Ovary (tissue), 9 donors: ENCODE data around the gene LUM. TPM values are rescaled to one million over a fixed set of nuclear protein-coding genes. Genes with fewer than 3 reads are reported as not detected.

Source experiments
- DNase-seq, 5 donors: peaks; one replicate each; pipeline ENCODE4 v3.0.0-alpha.2; 2019 to 2020
- H3K27ac ChIP-seq, 2 donors: fragments of 200-600 bp; one replicate each; pipeline versions ENCODE4 v1.5.1 to v1.8.0; 2019 to 2022
- H3K27me3 ChIP-seq: fragments of 200-600 bp; one replicate; pipeline ENCODE4 v1.8.0; 2022
- H3K36me3 ChIP-seq: fragments of 200-600 bp; sonication (generic); one replicate; pipeline ENCODE4 v1.5.1; 2019
- H3K4me1 ChIP-seq: one replicate; pipeline ENCODE4 v1.8.1; 2013; ENCODE audit warnings: mild to moderate bottlenecking, moderate library complexity; ENCODE audit not compliant: insufficient read depth
- H3K4me3 ChIP-seq: fragments of 200-600 bp; sonication (generic); one replicate; pipeline ENCODE4 v1.5.1; 2017
- H3K9me3 ChIP-seq, 2 donors: fragments of 200-600 bp in 1 of 2; sonication (generic) in 1 of 2; one replicate each; pipeline versions ENCODE4 v1.5.1 to v1.8.1; 2013 to 2019; ENCODE audit warnings: mild to moderate bottlenecking in 1 of 2, moderate library complexity in 1 of 2
- EP300 ChIP-seq: sonication (generic); formaldehyde crosslinking; IDR thresholded peaks from one replicate; pipeline ENCODE4 v1.6.1; 2017; ENCODE audit warnings: antibody characterized with exemption
- POLR2A ChIP-seq: fragments of 450-650 bp; IDR thresholded peaks from one replicate; pipeline ENCODE4 v1.6.1; 2017; ENCODE audit warnings: antibody characterized with exemption, mild to moderate bottlenecking, moderate library complexity
- WGBS, 3 donors: extraction: QIAGEN DNeasy Blood & Tissue Kit in 1 of 3; methylation state at CpG; one replicate each; pipeline versions ENCODE4 v1.1.5 to v1.1.7; 2013 to 2017; 5-methylcytosine and 5-hydroxymethylcytosine counted together
- intact Hi-C, 4 donors: fragments of 100-400 bp; cut with DNase I; formaldehyde crosslinking; loops; one replicate each; pipeline versions ENCODE4 v1.11.0 to v1.15.1; 2022 to 2023
- polyA plus RNA-seq, 2 donors: library from polyadenylated mRNA; stranded (reverse); fragments of 200-250 nt in 1 of 2; fragments of 350-450 nt in 1 of 2; fragmentation: Illumina TruSeq in 1 of 2; extraction: RNeasy Lipid Tissue Mini Kit (QIAGEN cat#74804) in 1 of 2; gene quantifications; one replicate each; pipeline ENCODE4 v1.2.3, GENCODE V29; 2013 to 2014
- total RNA-seq, 7 donors: library from RNA; depleted of rRNA in 2 of 7; stranded (reverse); fragments of >200 nt in 2 of 7; fragmentation: NEBNext Ultra II Directional in 3 of 7; extraction: Animal tissue kit (Norgen Biotek cat#: 25700) in 3 of 7; gene quantifications; one replicate each; pipeline versions ENCODE4 v1.1.0 to v1.2.4, GENCODE V29; 2016 to 2023
- TF ChIP-seq, protein P1 (sequence below), 3 donors: fragments of 450-650 bp in 2 of 3; fragments of 200-600 bp in 1 of 3; IDR thresholded peaks; one replicate each; pipeline versions ENCODE4 v1.5.1 to v1.8.0; 2016 to 2022; ENCODE audit warnings: antibody characterized with exemption in 3 of 3, mild to moderate bottlenecking in 1 of 3
- donor health status: DM: no; HTN: no; CAD: no; lungs with moderate emphysema.
- donor health status: DM: no; HTN: no; CAD: no.
- donor health status: Bipolar disorder and iron deficiency.
- donor health status: DM: yes; HTN: yes; CAD: no.
- donor health status: DM: no; HTN: no; CAD: no.
- donor health status: DM: yes; HTN: yes; CAD: no.

The LUM gene
- total and polyA plus RNA-seq, 9 donors = 122 to 663 (median 343) TPM

DNA sequence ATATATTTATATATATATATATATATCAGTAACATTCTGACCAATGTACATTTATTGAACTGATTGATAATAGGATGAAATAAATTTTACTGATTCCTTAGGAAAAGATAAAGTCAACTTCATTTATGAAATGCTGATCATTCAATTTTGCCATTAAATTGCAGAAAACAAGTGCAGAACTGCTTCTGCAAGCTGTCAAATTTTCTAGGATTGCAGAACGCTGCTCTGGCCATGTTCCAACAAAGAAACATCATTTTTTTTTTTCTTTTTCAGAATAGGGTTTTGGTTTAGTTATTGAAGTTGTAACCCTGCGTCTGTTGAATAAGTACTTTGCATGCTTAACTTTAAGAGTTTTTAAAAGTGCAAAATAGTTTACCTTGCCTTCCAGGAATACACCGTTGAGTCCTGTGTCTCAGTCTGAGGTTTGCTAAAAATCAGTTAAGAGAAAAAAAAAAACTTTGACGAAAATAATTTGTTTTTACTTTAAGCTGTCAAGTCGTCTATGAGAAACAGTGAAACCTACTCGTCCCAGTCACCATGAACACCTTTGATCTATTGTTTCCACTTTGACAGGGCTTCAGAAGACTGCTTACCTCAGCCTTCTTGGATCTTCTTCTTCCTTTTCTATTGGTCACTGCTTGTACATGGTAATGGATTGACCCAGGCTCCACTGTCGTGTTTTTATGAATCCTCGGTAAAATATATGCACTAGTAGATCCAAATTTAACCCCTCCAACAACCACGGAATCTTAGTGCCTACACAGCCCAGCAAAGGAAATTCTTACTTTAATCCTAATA, 53.7 kb downstream of the LUM start, which contains the start of gene KERA:
KERA (minus strand) TSS at position 657 of the 798 bp plus-strand sequence. CDS start 1,743 bp downstream, outside the sequence.
- peaks cover 5% of the 10 kb centered on the region for H3K4me1 ChIP-seq
- TF ChIP-seq EP300 (no peak), POLR2A (no peak)
- TF ChIP-seq, protein P1, sequence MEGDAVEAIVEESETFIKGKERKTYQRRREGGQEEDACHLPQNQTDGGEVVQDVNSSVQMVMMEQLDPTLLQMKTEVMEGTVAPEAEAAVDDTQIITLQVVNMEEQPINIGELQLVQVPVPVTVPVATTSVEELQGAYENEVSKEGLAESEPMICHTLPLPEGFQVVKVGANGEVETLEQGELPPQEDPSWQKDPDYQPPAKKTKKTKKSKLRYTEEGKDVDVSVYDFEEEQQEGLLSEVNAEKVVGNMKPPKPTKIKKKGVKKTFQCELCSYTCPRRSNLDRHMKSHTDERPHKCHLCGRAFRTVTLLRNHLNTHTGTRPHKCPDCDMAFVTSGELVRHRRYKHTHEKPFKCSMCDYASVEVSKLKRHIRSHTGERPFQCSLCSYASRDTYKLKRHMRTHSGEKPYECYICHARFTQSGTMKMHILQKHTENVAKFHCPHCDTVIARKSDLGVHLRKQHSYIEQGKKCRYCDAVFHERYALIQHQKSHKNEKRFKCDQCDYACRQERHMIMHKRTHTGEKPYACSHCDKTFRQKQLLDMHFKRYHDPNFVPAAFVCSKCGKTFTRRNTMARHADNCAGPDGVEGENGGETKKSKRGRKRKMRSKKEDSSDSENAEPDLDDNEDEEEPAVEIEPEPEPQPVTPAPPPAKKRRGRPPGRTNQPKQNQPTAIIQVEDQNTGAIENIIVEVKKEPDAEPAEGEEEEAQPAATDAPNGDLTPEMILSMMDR (IDR thresholded peaks at IDR 0.05) = no peak
- H3K36me3 ChIP-seq = no peaks in the 10 kb centered on the region
- H3K9me3 ChIP-seq = no peaks in the 10 kb centered on the region
- intact Hi-C loops = no loop called here
- H3K4me3 ChIP-seq = no peak within 1 kb of the TSS
- WGBS, 3 donors = 42 to 49% (median 48%) methylated on average over 9 of the region's 9 CpGs
- H3K27ac ChIP-seq = no peak within 1 kb of the TSS
- no peaks in the 10 kb centered on the region for H3K27me3 ChIP-seq
- DNase-seq = no peak

DNA sequence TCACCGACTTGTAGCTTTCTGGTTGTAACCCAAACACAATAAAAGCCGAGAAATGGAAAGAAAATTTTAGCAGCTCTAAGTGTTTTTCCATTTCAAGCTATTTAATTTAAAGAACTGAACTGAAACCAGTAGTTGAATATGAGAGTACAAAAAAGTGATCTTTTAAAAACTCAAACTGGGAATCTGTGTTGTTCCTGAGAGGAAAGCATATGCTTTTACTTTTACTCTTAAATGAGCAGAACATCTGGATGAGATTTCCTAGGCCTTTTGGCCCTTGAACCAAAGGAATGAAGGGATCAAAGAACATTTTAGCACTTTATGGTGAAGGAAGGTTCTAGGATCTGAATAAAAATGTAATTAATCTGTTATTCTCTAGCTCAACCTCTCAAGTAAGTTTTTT, 54.8 kb downstream of the LUM start:
- H3K4me1 ChIP-seq = peaks cover 5% of the 10 kb centered on the region
- H3K36me3 ChIP-seq = no peaks in the 10 kb centered on the region
- no peak for DNase-seq
- no peaks in the 10 kb centered on the region for H3K27me3 ChIP-seq
- no peak for TF ChIP-seq POLR2A
- no peak for TF ChIP-seq EP300
- TF ChIP-seq, protein P1 (IDR thresholded peaks at IDR 0.05) = no peak
- intact Hi-C loops = no loop called here
- no peak overlapping the region for H3K4me3 ChIP-seq
- WGBS, 3 donors = 92 to 96% (median 94%) methylated on average over 2 of the region's 2 CpGs
- no peaks in the 10 kb centered on the region for H3K9me3 ChIP-seq
- H3K27ac ChIP-seq = no peak overlapping the region

DNA sequence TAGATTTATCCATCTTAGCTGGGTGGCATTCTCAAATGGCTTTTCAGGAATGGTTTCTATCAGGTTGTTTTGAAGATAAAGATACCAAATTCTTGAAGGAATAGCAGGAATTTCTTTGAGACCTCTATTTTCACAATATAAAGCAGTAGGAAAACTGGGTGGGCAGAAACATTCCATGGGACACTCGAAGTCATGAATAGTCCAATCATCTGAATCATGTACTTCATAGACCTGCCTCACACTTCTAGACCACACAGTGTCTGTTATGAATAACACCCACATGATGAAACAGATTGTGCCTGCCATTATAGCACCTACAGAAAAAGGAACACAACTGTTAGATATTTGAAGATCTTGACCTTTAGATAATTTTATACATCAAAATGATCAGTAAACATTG, 55.3 kb downstream of the LUM start:
- H3K9me3 ChIP-seq = no peaks in the 10 kb centered on the region
- DNase-seq = no peak
- peaks cover 5% of the 10 kb centered on the region for H3K4me1 ChIP-seq
- 62 to 79% (median 75%) methylated on average over 1 of the region's 1 CpG for WGBS, 3 donors
- no peak for TF ChIP-seq POLR2A
- no peak for TF ChIP-seq EP300
- TF ChIP-seq, protein P1 (IDR thresholded peaks at IDR 0.05) = no peak
- no peaks in the 10 kb centered on the region for H3K36me3 ChIP-seq
- no peaks in the 10 kb centered on the region for H3K27me3 ChIP-seq
- intact Hi-C loops = no loop called here
- H3K4me3 ChIP-seq = no peak overlapping the region
- no peak overlapping the region for H3K27ac ChIP-seq

DNA sequence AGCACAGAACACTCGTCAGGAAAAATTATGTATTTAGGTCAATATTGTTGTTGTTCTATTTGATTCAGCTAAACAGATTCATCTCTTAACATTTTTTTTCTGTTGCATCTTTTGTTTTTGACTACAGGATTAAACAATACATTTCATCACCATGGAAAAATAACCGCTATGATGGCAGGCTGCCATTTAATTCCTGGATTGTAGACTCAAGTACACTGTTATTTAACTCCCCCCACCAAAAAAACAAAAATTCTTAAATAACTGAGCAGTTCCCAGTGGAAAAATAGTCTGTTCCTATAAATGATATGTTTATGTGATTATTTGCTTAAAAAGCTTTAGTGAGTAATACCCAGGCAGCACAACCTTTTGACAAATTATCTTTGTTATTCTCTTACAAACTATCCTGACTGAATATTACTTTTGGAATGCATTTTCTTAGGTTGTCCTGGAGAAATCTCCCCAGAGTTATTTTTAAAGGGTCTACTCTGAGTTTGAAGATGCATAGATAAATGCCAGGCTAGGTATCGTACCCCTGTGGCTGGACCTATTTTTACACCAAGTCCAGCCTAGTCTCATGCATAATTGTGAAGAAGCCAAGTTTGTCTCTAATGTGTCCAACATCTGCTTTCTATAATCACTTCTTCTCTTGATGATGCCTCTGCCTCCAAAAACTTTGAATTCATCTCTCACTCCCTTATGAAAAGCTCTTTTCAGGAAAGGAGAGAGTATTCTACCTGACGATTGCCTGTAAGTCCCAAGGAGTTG, 57.2 kb downstream of the LUM start:
- TF ChIP-seq, protein P1 (IDR thresholded peaks at IDR 0.05) = no peak
- TF ChIP-seq EP300 (no peak), POLR2A (no peak)
- H3K27ac ChIP-seq = peak overlapping the region in 1 of 2 donors; percentile 46
- intact Hi-C loops = no loop called here
- 15 to 19% (median 16%) methylated on average over 4 of the region's 4 CpGs for WGBS, 3 donors
- no peaks in the 10 kb centered on the region for H3K27me3 ChIP-seq
- H3K36me3 ChIP-seq = no peaks in the 10 kb centered on the region
- peak in 3 of 5 donors; percentile 17 to 77 (median 52) for DNase-seq
- no peak overlapping the region for H3K4me3 ChIP-seq
- H3K4me1 ChIP-seq = peaks cover 5% of the 10 kb centered on the region
- no peaks in the 10 kb centered on the region for H3K9me3 ChIP-seq

Other genes starting within 250 kb of the LUM start
- not detected for gene CCER1, start 156.3 kb downstream of the LUM start, total RNA-seq
- gene CCER1, start 156.3 kb downstream of the LUM start, polyA plus RNA-seq = not detected
- gene EPYC, start 106.5 kb downstream of the LUM start, total RNA-seq = under 1 TPM in 1 of 7 donors, not detected in 6; 0.24 TPM
- under 1 TPM; 0.16 to 0.43 TPM for gene EPYC, start 106.5 kb downstream of the LUM start, polyA plus RNA-seq
- under 1 TPM in 2 of 7 donors, not detected in 5; 0.10 to 0.13 TPM for gene KERA, start 53.5 kb downstream of the LUM start, total RNA-seq
- under 1 TPM; 0.10 TPM for gene KERA, start 53.5 kb downstream of the LUM start, polyA plus RNA-seq
- gene DCN, start 71.3 kb upstream of the LUM start, total RNA-seq = 1,000 to 10,000 TPM; 1,911 to 4,145 (median 2,871) TPM
- 1,000 to 10,000 TPM; 2,127 to 5,778 TPM for gene DCN, start 71.3 kb upstream of the LUM start, polyA plus RNA-seq